PFSK-1 (cell line): ENCODE data around the gene EEFSEC.

Source experiments
- FOXP2 ChIP-seq: optimal IDR thresholded peaks from 2 replicates; pipeline ENCODE3; 2011; ENCODE audit warnings: borderline replicate concordance, control low read depth, inconsistent platforms; ENCODE audit not compliant: insufficient read depth; ENCODE audit errors: extremely low read length, extremely low read depth
- POLR2AphosphoS5 ChIP-seq: IDR thresholded peaks from 2 replicates; pipeline ENCODE4 v1.6.1; 2012; ENCODE audit warnings: low read depth, mild to moderate bottlenecking, control low read depth, low read length, moderate library complexity
- SIN3A ChIP-seq: IDR thresholded peaks from 2 replicates; pipeline ENCODE4 v1.6.1; 2012; ENCODE audit warnings: mild to moderate bottlenecking, low read length, moderate library complexity, borderline replicate concordance; ENCODE audit not compliant: insufficient read depth
- TAF1 ChIP-seq: IDR thresholded peaks from 2 replicates; pipeline ENCODE4 v1.6.1; 2012; ENCODE audit warnings: low read length, control low read depth, borderline replicate concordance; ENCODE audit not compliant: insufficient read depth
- TF ChIP-seq, protein P1 (sequence below), 2 experiments: IDR thresholded peaks; 2 replicates each; pipeline versions ENCODE4 v1.6.1 to v1.8.0; 2011 to 2012; ENCODE audit warnings: low read depth in 2 of 2, low read length in 2 of 2, control low read depth in 1 of 2, inconsistent platforms in 1 of 2, mild to moderate bottlenecking in 1 of 2, moderate library complexity in 1 of 2; ENCODE audit not compliant: insufficient read depth in 1 of 2

The EEFSEC gene

DNA sequence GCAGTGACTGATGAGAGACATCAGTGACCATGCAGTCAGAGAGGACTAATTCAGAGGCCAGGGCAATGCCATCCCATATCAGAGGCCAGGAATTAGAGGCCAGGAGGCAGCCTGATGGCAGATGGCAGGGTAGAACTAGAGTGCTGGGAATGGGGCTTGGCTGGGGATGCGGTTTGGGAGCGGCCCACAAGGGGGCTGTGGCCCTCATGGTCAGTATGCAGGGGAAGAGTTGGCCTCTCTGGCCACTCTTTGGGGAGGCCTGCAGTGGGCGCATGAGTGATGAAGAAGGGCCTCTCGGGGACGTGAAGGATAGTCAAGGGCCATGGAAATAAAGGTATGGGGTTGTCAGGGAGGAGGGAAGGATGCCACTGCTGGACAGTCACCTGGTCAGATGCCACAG lies 101.7 kb downstream of the EEFSEC start:
- no peak for TF ChIP-seq FOXP2

DNA sequence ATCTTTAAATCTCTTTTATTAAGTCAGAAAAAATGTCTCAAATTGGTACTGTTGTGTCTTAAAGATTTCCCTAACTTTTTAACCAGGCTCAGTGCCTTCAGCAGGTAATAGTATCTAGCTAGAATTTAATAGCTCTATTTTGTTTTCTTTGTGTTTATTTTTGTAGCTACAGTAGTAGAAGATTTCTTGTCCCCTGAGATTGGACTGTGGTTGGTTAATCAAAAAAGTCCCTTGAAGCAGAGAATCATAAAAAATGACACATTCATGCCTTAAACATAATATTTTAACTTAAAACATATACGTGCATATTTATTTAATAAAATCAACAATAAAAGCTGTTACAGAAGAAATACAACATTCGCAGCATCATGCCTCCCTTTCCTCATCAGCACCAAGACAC lies 102.8 kb downstream of the EEFSEC start:
- TF ChIP-seq TAF1 (no peak), POLR2AphosphoS5 (no peak), FOXP2 (no peak), SIN3A (no peak)
- TF ChIP-seq, protein P1, sequence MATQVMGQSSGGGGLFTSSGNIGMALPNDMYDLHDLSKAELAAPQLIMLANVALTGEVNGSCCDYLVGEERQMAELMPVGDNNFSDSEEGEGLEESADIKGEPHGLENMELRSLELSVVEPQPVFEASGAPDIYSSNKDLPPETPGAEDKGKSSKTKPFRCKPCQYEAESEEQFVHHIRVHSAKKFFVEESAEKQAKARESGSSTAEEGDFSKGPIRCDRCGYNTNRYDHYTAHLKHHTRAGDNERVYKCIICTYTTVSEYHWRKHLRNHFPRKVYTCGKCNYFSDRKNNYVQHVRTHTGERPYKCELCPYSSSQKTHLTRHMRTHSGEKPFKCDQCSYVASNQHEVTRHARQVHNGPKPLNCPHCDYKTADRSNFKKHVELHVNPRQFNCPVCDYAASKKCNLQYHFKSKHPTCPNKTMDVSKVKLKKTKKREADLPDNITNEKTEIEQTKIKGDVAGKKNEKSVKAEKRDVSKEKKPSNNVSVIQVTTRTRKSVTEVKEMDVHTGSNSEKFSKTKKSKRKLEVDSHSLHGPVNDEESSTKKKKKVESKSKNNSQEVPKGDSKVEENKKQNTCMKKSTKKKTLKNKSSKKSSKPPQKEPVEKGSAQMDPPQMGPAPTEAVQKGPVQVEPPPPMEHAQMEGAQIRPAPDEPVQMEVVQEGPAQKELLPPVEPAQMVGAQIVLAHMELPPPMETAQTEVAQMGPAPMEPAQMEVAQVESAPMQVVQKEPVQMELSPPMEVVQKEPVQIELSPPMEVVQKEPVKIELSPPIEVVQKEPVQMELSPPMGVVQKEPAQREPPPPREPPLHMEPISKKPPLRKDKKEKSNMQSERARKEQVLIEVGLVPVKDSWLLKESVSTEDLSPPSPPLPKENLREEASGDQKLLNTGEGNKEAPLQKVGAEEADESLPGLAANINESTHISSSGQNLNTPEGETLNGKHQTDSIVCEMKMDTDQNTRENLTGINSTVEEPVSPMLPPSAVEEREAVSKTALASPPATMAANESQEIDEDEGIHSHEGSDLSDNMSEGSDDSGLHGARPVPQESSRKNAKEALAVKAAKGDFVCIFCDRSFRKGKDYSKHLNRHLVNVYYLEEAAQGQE (IDR thresholded peaks at IDR 0.05; ENCODE audit: insufficient read depth in 1 of 2, low read depth in 2 of 2, low read length in 2 of 2) = no peak

DNA sequence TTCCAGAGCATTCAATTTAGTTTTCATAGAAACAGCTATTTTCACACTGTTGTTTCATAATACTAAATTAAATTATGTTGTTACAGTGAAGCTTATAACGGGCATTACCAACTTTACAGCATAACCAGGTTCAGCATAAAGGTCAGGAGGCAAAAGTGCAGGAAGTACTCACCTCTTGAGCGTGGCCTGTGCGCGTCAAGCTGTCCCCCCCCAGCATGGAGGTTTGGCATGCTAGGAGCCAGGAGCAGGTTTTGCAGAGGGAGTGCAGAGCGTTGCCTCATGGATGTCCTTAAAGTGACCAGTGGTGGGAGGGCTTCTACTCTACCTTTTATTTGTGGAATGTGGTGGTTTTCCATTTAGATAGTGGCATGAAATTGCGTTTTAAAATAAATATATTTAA lies 104.4 kb downstream of the EEFSEC start:
- TF ChIP-seq, protein P1 (IDR thresholded peaks at IDR 0.05; ENCODE audit: insufficient read depth in 1 of 2, low read depth in 2 of 2, low read length in 2 of 2) = no peak
- TF ChIP-seq POLR2AphosphoS5 (no peak), SIN3A (no peak), FOXP2 (no peak), TAF1 (no peak)

DNA sequence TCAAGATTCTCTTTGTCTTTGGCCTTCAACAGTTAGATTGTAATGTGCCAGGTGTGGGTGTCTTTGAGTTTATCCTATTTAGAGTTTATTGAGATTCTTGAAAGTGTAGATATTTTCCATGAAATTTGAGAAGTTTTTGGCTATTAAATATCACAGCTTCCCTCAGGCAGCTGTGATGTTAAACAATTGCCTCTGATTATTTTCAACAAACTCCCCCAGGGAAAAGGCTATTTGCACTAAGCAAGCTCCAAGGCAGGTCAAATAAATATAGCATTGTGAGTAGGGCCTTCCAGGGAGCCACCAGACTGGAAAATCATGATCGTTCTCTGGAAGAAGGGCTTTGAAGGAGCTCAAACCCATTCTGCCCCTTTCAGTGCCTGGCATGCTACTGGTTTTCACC lies 107.0 kb downstream of the EEFSEC start:
- TF ChIP-seq FOXP2 (no peak), POLR2AphosphoS5 (no peak)
- TF ChIP-seq, protein P1 (IDR thresholded peaks at IDR 0.05; ENCODE audit: insufficient read depth in 1 of 2, low read depth in 2 of 2, low read length in 2 of 2) = no peak

DNA sequence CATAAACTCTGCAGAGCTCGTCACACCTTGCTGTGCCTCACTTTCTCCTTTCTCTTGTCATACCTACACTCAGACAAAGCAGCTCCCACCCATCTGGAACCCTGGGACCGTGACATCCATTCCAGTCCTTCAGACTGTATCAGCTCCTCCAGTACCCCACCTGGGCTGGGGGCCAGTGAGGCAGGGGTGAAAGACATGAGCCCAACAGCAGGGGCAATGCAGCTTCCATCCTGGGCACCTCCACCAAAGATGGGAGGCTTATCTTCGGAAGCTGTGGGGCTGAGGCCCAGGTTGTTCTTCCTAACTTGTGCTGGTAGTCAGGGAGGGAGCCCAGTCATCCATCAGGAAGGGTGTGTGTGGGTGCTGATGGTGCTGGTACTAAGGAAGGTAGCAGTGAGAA lies 109.2 kb downstream of the EEFSEC start:
- TF ChIP-seq TAF1 (no peak), POLR2AphosphoS5 (no peak), SIN3A (no peak), FOXP2 (no peak)
- TF ChIP-seq, protein P1 (IDR thresholded peaks at IDR 0.05; ENCODE audit: insufficient read depth in 1 of 2, low read depth in 2 of 2, low read length in 2 of 2) = no peak
